ENCODE measurements around the gene ADAMTSL1. TPM values are rescaled to one million over a fixed set of nuclear protein-coding genes. Genes with fewer than 3 reads are reported as not detected.
A peak's percentile ranks its signal among the peaks of the same experiment; 100 is the strongest.

The ADAMTSL1 gene
- total and polyA plus RNA-seq, 2 donors (not counting 3 experiments of a cell fraction or from before 2014, with no cell fraction given), result 15.0 to 18.4 TPM

DNA sequence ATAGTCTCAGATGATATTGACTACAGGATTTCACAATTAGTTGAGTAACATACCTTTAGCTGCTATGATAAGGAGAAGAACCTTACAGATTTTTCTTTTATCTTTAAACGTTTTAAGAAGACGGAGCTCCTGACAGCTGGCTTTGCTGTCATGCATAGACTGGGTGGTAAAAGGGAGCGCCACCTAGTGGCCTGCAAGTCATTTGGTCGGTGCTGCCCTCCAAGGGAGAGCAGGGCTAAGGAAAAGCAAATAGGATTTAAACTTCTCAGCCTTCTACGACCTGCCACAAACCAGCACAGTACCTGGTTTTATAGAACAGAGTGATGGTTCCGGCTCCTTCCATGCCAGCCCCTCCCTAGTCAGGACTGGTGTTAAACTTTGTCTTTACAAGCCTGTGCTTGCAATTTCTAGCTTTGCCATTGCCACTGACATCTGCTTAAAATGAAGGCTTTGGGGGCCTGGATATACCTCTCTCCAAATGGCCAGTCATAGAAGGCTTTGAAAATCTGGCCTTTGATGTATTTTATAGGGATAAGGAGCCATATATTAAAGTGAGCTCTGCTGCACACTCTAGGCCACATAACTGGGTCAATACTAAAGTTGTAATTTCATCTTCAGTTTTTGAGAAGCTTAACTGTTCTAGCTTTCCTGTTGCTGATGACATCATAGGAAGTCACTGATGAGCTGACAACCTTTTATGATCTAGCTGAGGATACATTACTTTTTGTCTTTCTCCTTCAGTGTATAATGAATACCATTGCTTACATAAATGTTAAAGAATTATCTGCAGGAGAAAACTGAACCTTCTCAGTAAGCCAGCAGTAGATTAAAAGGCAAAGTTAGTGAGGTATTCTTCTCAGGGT is 31.1 kb upstream of the ADAMTSL1 start:
- no peak for FAIRE-seq
- intact Hi-C loops (cut with micrococcal nuclease), result loop anchor here (1.0 to 5.0 kb wide), 8 partner anchors 104 to 732 kb away; no protein-coding TSS in a partner anchor
- POLR2A ChIA-PET, result interaction anchor here (2.5 kb wide), 1 partner anchor 32 kb away, joined by 12 read pairs; the partner anchor contains the start of gene ADAMTSL1

More for the DNA sequence above, 31.1 kb upstream of the ADAMTSL1 start:
- H3K27ac ChIP-seq (ENCODE audit: insufficient read depth, low read depth, low read length), result no peak overlapping the region
- TF ChIP-seq EZH2 (IDR thresholded peaks at IDR 0.05; ENCODE audit: borderline replicate concordance, low read depth, low read length, severe bottlenecking) (no peak), MYC (IDR thresholded peaks at IDR 0.05; ENCODE audit: low read depth, low read length) (no peak), POLR2AphosphoS5 (IDR thresholded peaks at IDR 0.05; ENCODE audit: insufficient read depth, low read depth, low read length) (no peak), MAX (IDR thresholded peaks at IDR 0.05; ENCODE audit: insufficient read depth, insufficient read length) (no peak), POLR2A (IDR thresholded peaks at IDR 0.05; ENCODE audit: low read depth, low read length) (no peak), GATA2 (IDR thresholded peaks at IDR 0.05; ENCODE audit: insufficient read depth, insufficient read length, low read depth, low read length) (no peak), JUN (IDR thresholded peaks at IDR 0.05; ENCODE audit: borderline replicate concordance, insufficient read depth, insufficient read length, low read depth) (no peak), CTCF (IDR thresholded peaks at IDR 0.05; ENCODE audit: extremely low read depth in 1 of 2, insufficient read depth in 1 of 2, low read depth in 1 of 2, low read length in 2 of 2) (peak; percentile 87 to 97), FOS (IDR thresholded peaks at IDR 0.05; ENCODE audit: borderline replicate concordance, insufficient read depth, low read length) (peak; percentile 7)
- H4K20me1 ChIP-seq (replicated peaks; ENCODE audit: control insufficient read depth, extremely low read depth, insufficient read depth, low read length), result no peaks in the 10 kb centered on the region
- peak overlapping the region; percentile 46 for H3K4me2 ChIP-seq (ENCODE audit: insufficient read depth, low read length)
- no TSS peak for BruUV-seq (replicated peaks)
- peaks cover 24% of the 10 kb centered on the region for H3K4me1 ChIP-seq (ENCODE audit: control insufficient read depth, extremely low read depth, insufficient read depth, low read length)
- no peaks in the 10 kb centered on the region for H3K79me2 ChIP-seq (ENCODE audit: control insufficient read depth, insufficient read depth, low read length)
- H3K4me3 ChIP-seq (replicated peaks in 1 of 3; ENCODE audit: insufficient read depth in 1 of 3, low read depth in 1 of 3, low read length in 3 of 3), result no peak overlapping the region
- no peaks in the 10 kb centered on the region for H3K36me3 ChIP-seq (ENCODE audit: control insufficient read depth in 2 of 2, extremely low read depth in 1 of 2, insufficient read depth in 2 of 2, low read length in 2 of 2)
- H3K9ac ChIP-seq (replicated peaks; ENCODE audit: extremely low read depth, insufficient read depth, low read length), result no peak overlapping the region
- H3K9me3 ChIP-seq (replicated peaks; ENCODE audit: control insufficient read depth, insufficient read depth, low read length), result no peaks in the 10 kb centered on the region
- H2AFZ ChIP-seq (ENCODE audit: low read depth, low read length), result peak overlapping the region; percentile 95
- dilution Hi-C loops (cut with MboI; ENCODE audit: extremely low pct_ligation_motif_present, low sequenced_read_pairs), result loop anchor here (25.0 kb wide), 1 partner anchor 181 kb away; no protein-coding TSS in a partner anchor
- H3K9me1 ChIP-seq (replicated peaks; ENCODE audit: control insufficient read depth, extremely low read depth, insufficient read depth, low read length), result no peaks in the 10 kb centered on the region
- no peaks in the 10 kb centered on the region for H3K27me3 ChIP-seq (ENCODE audit: control insufficient read depth in 2 of 2, insufficient read depth in 2 of 2, low read length in 2 of 2)
- CTCF ChIA-PET, result interaction anchor here (0.5 to 6.3 kb wide), 81 partner anchors 9 to 1014 kb away, joined by 3 to 188 read pairs (median 4); partner anchors contain the start of gene ADAMTSL1
- DNase-seq (ENCODE audit: low read depth, low spot score), result peak; percentile 87
